Esophagus squamous epithelium (tissue), 5 donors: ENCODE data around the gene RPS2. TPM values are rescaled to one million over a fixed set of nuclear protein-coding genes. Genes with fewer than 3 reads are reported as not detected.
"Not testable (repeated sequence)": the region's sequence is repeated elsewhere in the genome, so short reads cannot be mapped to it uniquely, and the experiment has no call there.

Experiments used
- DNase-seq: peaks from one replicate; lab custom pipeline; 2025; lab: John Stamatoyannopoulos, UW
- H3K27ac ChIP-seq, 4 donors: fragments of 200-600 bp; sonication (generic); one replicate each; pipeline ENCODE4 v1.5.1; 2016 to 2019; ENCODE audit warnings: mild to moderate bottlenecking in 1 of 4
- H3K27me3 ChIP-seq, 4 donors: fragments of 200-600 bp; sonication (generic); 1 replicate in 3 of 4; 2 replicates in 1 of 4; pipeline versions ENCODE4 v1.5.1 to v1.6.0; 2017 to 2021; ENCODE audit warnings: antibody characterized with exemption in 1 of 4
- H3K36me3 ChIP-seq, 3 donors: fragments of 200-600 bp; sonication (generic); one replicate each; pipeline ENCODE4 v1.5.1; 2016 to 2019
- H3K4me1 ChIP-seq, 3 donors: fragments of 200-600 bp; sonication (generic); one replicate each; pipeline ENCODE4 v1.5.1; 2017 to 2019
- H3K4me3 ChIP-seq, 4 donors: fragments of 200-600 bp; sonication (generic); 1 replicate in 3 of 4; 2 replicates in 1 of 4; pipeline ENCODE4 v1.5.1; 2016 to 2019; ENCODE audit warnings: mild to moderate bottlenecking in 2 of 4, moderate library complexity in 1 of 4
- H3K9me3 ChIP-seq, 3 donors: fragments of 200-600 bp; sonication (generic); one replicate each; pipeline ENCODE4 v1.5.1; 2016 to 2019
- POLR2A ChIP-seq, 4 donors: fragments of 450-650 bp; IDR thresholded peaks; one replicate each; pipeline ENCODE4 v1.6.1; 2017; ENCODE audit warnings: antibody characterized with exemption in 4 of 4, mild to moderate bottlenecking in 4 of 4, moderate library complexity in 3 of 4
- WGBS, 2 donors: methylation state at CpG; one replicate each; pipeline ENCODE4 v1.1.5; 2018; 5-methylcytosine and 5-hydroxymethylcytosine counted together
- intact Hi-C: fragments of 100-400 bp; cut with DNase I; formaldehyde crosslinking; loops from one replicate; pipeline ENCODE4 v1.15.0; 2022
- total RNA-seq, 4 donors: library from RNA; depleted of rRNA; stranded (reverse); fragments of >200 nt; gene quantifications; one replicate each; pipeline ENCODE4 v1.1.0, GENCODE V29; 2016
- TF ChIP-seq, protein P1 (sequence below), 6 experiments: fragments of 450-650 bp in 4 of 6; fragments of 200-600 bp in 2 of 6; sonication (generic) in 2 of 6; IDR thresholded peaks; one replicate each; pipeline ENCODE4 v1.5.1; 2016 to 2019; ENCODE audit warnings: antibody characterized with exemption in 6 of 6, mild to moderate bottlenecking in 4 of 6, moderate library complexity in 4 of 6
- donor health status: DM: yes; HTN: yes; CAD: no.

Gene RPS2
- total RNA-seq, 4 donors from 2014 or later = 1,980 to 2,837 (median 2,292) TPM

DNA sequence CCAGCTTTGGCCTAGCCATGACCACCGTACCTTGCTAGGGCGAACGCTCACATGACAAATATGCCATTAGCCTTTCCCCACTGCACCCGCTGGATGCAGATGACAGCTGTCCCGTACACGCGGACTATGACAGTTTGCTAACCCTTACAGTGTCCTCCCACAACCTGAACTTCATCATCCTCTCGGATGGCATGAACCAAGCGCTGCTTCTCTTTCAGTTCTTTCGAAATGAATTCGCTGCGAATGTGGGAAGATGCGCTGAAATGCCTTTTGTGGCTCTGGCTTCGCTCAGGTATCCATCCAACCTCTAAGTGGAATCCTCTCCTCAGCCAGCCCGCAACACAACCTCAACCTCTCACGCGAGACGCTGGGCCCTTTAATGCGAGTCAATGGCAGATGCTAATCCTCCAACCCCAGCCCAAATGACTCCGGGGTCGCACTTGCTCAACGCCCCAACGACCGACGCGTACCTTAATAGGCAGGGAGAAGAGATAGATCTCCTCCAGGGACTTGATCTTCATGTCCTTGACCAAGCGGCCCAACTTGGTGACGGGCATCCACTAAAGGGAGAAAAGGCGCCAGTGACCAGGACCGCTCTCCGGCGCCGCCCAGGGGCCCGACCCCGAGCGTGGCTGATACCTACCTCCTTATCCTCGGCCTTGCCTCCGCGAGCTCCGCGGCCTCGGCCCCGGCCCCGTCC, 670 bp downstream of the RPS2 start:
- DNase-seq = no peak
- H3K27ac ChIP-seq = peak overlapping the region; percentile 95 to 99 (median 98)
- H3K4me3 ChIP-seq = peak overlapping the region; percentile 84 to 99 (median 88)
- H3K9me3 ChIP-seq = no peaks in the 10 kb centered on the region
- TF ChIP-seq, protein P1, sequence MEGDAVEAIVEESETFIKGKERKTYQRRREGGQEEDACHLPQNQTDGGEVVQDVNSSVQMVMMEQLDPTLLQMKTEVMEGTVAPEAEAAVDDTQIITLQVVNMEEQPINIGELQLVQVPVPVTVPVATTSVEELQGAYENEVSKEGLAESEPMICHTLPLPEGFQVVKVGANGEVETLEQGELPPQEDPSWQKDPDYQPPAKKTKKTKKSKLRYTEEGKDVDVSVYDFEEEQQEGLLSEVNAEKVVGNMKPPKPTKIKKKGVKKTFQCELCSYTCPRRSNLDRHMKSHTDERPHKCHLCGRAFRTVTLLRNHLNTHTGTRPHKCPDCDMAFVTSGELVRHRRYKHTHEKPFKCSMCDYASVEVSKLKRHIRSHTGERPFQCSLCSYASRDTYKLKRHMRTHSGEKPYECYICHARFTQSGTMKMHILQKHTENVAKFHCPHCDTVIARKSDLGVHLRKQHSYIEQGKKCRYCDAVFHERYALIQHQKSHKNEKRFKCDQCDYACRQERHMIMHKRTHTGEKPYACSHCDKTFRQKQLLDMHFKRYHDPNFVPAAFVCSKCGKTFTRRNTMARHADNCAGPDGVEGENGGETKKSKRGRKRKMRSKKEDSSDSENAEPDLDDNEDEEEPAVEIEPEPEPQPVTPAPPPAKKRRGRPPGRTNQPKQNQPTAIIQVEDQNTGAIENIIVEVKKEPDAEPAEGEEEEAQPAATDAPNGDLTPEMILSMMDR (IDR thresholded peaks at IDR 0.05) = no peak
- no peak for TF ChIP-seq POLR2A (IDR thresholded peaks at IDR 0.05)
- H3K27me3 ChIP-seq = no peaks in the 10 kb centered on the region
- intact Hi-C loops = no loop called here
- peaks cover 33 to 69% (median 41%) of the 10 kb centered on the region in 3 donors for H3K4me1 ChIP-seq
- H3K36me3 ChIP-seq = peaks cover 8 to 31% (median 14%) of the 10 kb centered on the region in 3 donors
- WGBS, 2 donors = 3 to 8% methylated on average over 21 to 25 of the region's 44 CpGs

DNA sequence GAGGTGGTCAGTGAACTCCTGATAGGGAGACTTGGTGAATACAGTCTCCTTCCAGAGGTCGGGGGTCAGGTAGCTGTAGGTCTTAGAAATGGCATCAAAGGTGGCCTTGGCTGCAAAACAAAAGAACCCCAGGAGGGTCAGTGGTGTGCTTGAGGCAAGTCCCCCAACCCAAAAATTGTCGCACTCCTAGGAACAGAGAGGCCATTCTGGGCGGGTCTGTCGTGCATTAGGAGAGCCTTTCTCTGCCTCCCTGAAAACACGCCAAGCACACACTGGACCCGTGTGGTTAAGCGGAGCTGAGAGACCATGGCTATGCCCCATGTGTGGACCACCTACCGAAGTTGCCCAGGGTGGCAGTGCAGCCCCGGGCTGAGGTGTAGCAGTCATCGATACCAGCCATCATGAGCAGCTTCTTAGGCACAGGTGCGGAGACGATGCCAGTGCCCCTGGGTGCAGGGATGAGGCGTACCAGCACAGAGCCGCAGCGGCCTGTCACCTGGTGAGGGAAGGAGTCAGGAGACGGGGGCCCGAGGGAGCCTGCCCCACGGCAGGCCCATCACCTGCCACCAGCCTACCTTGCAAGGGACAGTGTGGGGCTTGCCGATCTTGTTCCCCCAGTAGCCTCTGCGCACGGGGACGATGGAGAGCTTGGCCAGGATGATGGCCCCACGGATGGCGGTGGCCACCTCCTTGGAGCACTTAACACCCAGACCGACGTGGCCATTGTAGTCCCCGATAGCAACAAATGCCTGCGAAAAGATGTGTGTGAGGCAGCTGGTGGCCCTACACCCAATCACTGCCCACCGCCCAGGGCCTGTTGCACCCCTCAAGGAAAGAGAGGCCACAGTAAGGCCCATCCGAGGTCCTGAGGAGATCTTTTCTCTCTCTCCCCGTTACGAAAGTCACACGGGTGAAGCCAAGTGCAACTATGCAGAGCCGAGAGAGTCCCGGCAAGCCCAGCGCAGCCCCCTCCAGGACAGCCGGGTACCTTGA, 2.2 kb downstream of the RPS2 start:
- DNase-seq, intact Hi-C loops, H3K27me3 ChIP-seq, H3K9me3 ChIP-seq: not testable (repeated sequence)
- peaks cover 33 to 73% (median 43%) of the 10 kb centered on the region in 3 donors for H3K4me1 ChIP-seq
- H3K36me3 ChIP-seq = peaks cover 8 to 31% (median 14%) of the 10 kb centered on the region in 3 donors
- H3K4me3 ChIP-seq = peak overlapping the region in 3 of 4 donors; percentile 86 to 99 (median 89)
- 48 to 74% methylated on average over 10 to 13 of the region's 37 CpGs for WGBS, 2 donors
- peak overlapping the region in 3 of 4 donors; percentile 95 to 99 (median 98) for H3K27ac ChIP-seq

DNA sequence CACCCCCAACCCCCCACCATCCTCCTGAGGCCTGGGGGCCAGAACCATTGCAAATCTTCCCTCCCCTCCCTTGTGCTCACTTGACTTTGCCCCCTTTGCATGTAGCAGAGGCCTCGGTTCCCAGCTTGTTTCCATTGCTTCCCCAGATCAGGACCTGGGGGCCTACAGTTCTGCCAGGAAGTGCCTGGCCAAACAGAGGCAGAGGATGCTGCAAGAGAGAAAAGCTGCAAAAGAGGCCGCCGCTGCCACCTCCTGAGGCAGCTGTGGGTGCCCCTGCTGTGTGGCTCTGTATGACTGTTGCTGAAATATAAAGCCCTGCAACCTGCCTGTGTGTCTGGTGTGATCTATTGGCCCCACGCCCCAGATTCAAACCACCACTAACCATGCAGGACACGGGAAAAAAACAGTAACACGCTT, 3.0 kb downstream of the RPS2 start:
- 41 to 42% methylated on average over 5 of the region's 6 CpGs for WGBS, 2 donors
- Histone ChIP-seq H3K9me3 (no peaks in the 10 kb centered on the region), H3K4me1 (peaks cover 33 to 73% (median 43%) of the 10 kb centered on the region in 3 donors), H3K36me3 (peaks cover 8 to 31% (median 14%) of the 10 kb centered on the region in 3 donors), H3K27me3 (no peaks in the 10 kb centered on the region), H3K27ac (peak overlapping the region in 1 of 4 donors; percentile 91), H3K4me3 (no peak overlapping the region)
- intact Hi-C loops = no loop called here
- TF ChIP-seq, protein P1 (IDR thresholded peaks at IDR 0.05) = no peak
- no peak for TF ChIP-seq POLR2A (IDR thresholded peaks at IDR 0.05)
- DNase-seq = no peak

DNA sequence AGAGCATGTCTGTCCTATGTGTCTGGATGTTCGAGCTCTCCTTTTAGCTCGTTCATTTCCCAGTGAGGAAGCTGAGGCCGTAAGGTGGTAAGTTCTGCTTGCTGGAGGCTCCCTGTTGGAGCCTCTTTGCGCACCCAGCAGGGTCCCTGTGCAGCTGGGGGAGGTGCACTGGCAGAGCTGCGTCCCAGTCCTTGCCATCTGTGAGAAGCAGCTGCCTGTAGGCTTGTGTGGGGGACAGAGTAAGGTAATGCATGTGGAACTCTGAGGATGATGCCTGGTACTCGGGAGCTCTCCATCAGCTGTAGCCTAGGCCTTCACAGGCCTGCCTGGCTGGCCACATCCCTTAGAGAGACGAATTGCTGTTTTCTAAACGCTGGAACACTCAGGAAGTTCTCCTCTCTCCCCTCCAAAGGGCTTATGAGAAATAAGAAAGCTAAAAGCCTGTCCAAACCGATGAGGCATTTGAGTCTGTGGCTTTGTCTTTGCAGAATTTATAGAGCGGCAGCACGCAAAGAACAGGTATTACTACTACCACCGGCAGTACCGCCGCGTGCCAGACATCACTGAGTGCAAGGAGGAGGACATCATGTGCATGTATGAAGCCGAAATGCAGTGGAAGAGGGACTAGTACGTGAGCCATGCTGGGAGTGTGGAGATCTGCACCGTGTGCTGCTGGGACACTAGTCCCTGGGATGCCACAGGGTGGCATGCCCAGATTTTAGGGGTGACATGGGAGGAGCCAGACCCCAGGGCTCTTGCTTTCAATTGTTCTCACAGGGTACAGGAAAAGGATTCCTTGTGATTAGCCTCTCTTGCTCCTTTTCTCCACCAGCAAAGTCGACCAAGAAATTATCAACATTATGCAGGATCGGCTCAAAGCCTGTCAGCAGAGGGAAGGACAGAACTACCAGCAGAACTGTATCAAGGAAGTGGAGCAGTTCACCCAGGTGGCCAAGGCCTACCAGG, 3.7 kb downstream of the RPS2 start:
- TF ChIP-seq POLR2A (IDR thresholded peaks at IDR 0.05) = no peak
- TF ChIP-seq, protein P1 (IDR thresholded peaks at IDR 0.05) = peak in 1 of 6 experiments; percentile 10
- Histone ChIP-seq H3K36me3 (peaks cover 8 to 31% (median 14%) of the 10 kb centered on the region in 3 donors), H3K4me1 (peaks cover 30 to 66% (median 42%) of the 10 kb centered on the region in 3 donors), H3K9me3 (no peaks in the 10 kb centered on the region), H3K4me3 (peak overlapping the region in 3 of 4 donors; percentile 63 to 95 (median 75)), H3K27me3 (no peaks in the 10 kb centered on the region), H3K27ac (peak overlapping the region; percentile 84 to 91 (median 88))
- intact Hi-C loops = no loop called here
- DNase-seq = no peak
- WGBS, 2 donors = 23 to 30% methylated on average over 13 to 15 of the region's 20 CpGs
